T-cell (primary cell): ENCODE measurements around the gene GRID1. TPM values are rescaled to one million over a fixed set of nuclear protein-coding genes. Genes with fewer than 3 reads are reported as not detected.

Experiments used
- ATAC-seq, 4 experiments: fragments of 200-7000 bp in 3 of 4; fragments of 150-1000 bp in 1 of 4; cut with Tn5 transposase; replicated peaks in 1 of 4; 1 replicate in 3 of 4; 2 replicates in 1 of 4; pipeline ENCODE4 v1.10.0; 2021; ENCODE audit warnings: moderate library complexity in 3 of 4, mild to moderate bottlenecking in 2 of 4, moderate number of reproducible peaks in 1 of 4
- CTCF ChIA-PET, 2 donors: fragments of 300-600 bp; sonication (Branson Sonifier 250); formaldehyde crosslinking; loops; one replicate each; lab custom pipeline; 2022; ENCODE audit warnings: antibody characterized with exemption in 2 of 2; lab: Charles Lee
- POLR2A ChIA-PET, 2 donors: fragments of 300-600 bp; sonication (Branson Sonifier 250); formaldehyde crosslinking; loops; one replicate each; lab custom pipeline; 2022; ENCODE audit warnings: antibody characterized with exemption in 2 of 2; lab: Charles Lee
- DNase-seq, 35 experiments: peaks; one replicate each; pipeline versions ENCODE4 v3.0.0 to v3.0.0-alpha.2; 2013 to 2023
- H3K27ac ChIP-seq: one replicate; pipeline ENCODE4 v1.5.1; 2013; ENCODE audit warnings: low read length
- H3K27me3 ChIP-seq, 2 experiments: replicated peaks in 1 of 2; 1 replicate in 1 of 2; 2 replicates in 1 of 2; pipeline versions ENCODE4 v1.6.1 to v1.7.0; 2013; ENCODE audit warnings: low read length in 1 of 2, mixed read lengths in 1 of 2; ENCODE audit not compliant: control insufficient read depth in 2 of 2, insufficient read depth in 2 of 2; ENCODE audit errors: extremely low read depth in 1 of 2
- H3K36me3 ChIP-seq, 2 donors: 1 replicate in 1 of 2; 2 replicates in 1 of 2; pipeline versions ENCODE4 v1.6.1 to v1.7.0; 2013; ENCODE audit warnings: low read length in 1 of 2; ENCODE audit not compliant: control insufficient read depth in 2 of 2, insufficient read depth in 1 of 2; ENCODE audit errors: extremely low read depth in 1 of 2
- H3K4me1 ChIP-seq, 2 experiments: 1 replicate in 1 of 2; 2 replicates in 1 of 2; pipeline versions ENCODE4 v1.6.1 to v1.7.0; 2013; ENCODE audit warnings: low read length in 2 of 2, mixed read lengths in 1 of 2; ENCODE audit not compliant: insufficient read depth in 2 of 2, control insufficient read depth in 1 of 2; ENCODE audit errors: extremely low read depth in 1 of 2
- H3K4me3 ChIP-seq, 2 donors: 1 replicate in 1 of 2; 2 replicates in 1 of 2; pipeline versions ENCODE4 v1.5.1 to v1.7.0; 2013; ENCODE audit warnings: mild to moderate bottlenecking in 2 of 2, low read length in 1 of 2, moderate library complexity in 1 of 2; ENCODE audit not compliant: control insufficient read depth in 1 of 2; ENCODE audit errors: extremely low read depth in 1 of 2
- H3K9me3 ChIP-seq: 2 replicates; pipeline ENCODE4 v1.7.0; 2013
- H3K27ac Mint-ChIP-seq, 2 donors: one replicate each; pipeline ENCODE4 v1.8.0; 2020 to 2021; ENCODE audit warnings: mild to moderate bottlenecking in 2 of 2, mixed read lengths in 2 of 2
- H3K27me3 Mint-ChIP-seq, 2 donors: one replicate each; pipeline ENCODE4 v1.8.0; 2021 to 2022; ENCODE audit warnings: mixed read lengths in 2 of 2
- H3K36me3 Mint-ChIP-seq: one replicate; pipeline ENCODE4 v1.8.0; 2021; ENCODE audit warnings: mixed read lengths
- H3K4me1 Mint-ChIP-seq, 3 donors: one replicate each; pipeline ENCODE4 v1.8.0; 2020 to 2022; ENCODE audit warnings: mixed read lengths in 3 of 3, mild to moderate bottlenecking in 1 of 3
- H3K4me3 Mint-ChIP-seq, 3 donors: one replicate each; pipeline ENCODE4 v1.8.0; 2020 to 2022; ENCODE audit warnings: mild to moderate bottlenecking in 3 of 3, mixed read lengths in 3 of 3, moderate library complexity in 3 of 3
- H3K9me3 Mint-ChIP-seq, 3 donors: one replicate each; pipeline ENCODE4 v1.8.0; 2020 to 2022; ENCODE audit warnings: mixed read lengths in 3 of 3
- WGBS: methylation state at CpG from one replicate; pipeline ENCODE4 v1.1.5; 2013; ENCODE audit warnings: missing lambda C conversion rate; ENCODE audit not compliant: insufficient coverage; 5-methylcytosine and 5-hydroxymethylcytosine counted together
- total RNA-seq, 35 experiments: library from RNA in 6 of 35; stranded (reverse) in 6 of 35; fragments of 120-200 nt in 1 of 35; gene quantifications; one replicate each; pipeline versions ENCODE4 v1.2.1 to v1.2.4 and lab custom pipeline; 2013 to 2026

The GRID1 gene
- total RNA-seq, 5 donors from 2014 or later (not counting 1 experiment from before 2014, with no cell fraction given): 0.68 TPM; not detected in 4

GRCh38 chr10:86287966-86288579, 78.5 kb downstream of the GRID1 start:
- Histone ChIP-seq H3K27ac (no peak overlapping the region), H3K27me3 (peaks cover 0 to 32% of the 10 kb centered on the region in 2 experiments), H3K4me1 (no peaks in the 10 kb centered on the region), H3K4me3 (no peak overlapping the region), H3K9me3 (no peaks in the 10 kb centered on the region), H3K36me3 (no peaks in the 10 kb centered on the region)
- Mint-ChIP-seq H3K9me3 (no peaks in the 10 kb centered on the region), H3K36me3 (no peaks in the 10 kb centered on the region), H3K27ac (no peak overlapping the region), H3K4me3 (no peak overlapping the region), H3K27me3 (peaks cover 2 to 15% of the 10 kb centered on the region in 2 donors), H3K4me1 (no peaks in the 10 kb centered on the region)
- no peak for DNase-seq
- WGBS: 60% methylated on average over 5 of the region's 6 CpGs
- POLR2A ChIA-PET: no interaction called here
- ATAC-seq: no peak
- CTCF ChIA-PET: no interaction called here

GRCh38 chr10:86287110-86287793, 79.3 kb downstream of the GRID1 start:
- no peaks in the 10 kb centered on the region for H3K4me1 ChIP-seq
- no peaks in the 10 kb centered on the region for H3K36me3 ChIP-seq
- WGBS: 45% methylated on average over 4 of the region's 10 CpGs
- H3K9me3 ChIP-seq: no peaks in the 10 kb centered on the region
- CTCF ChIA-PET: no interaction called here
- Mint-ChIP-seq H3K4me3 (no peak overlapping the region), H3K27me3 (peaks cover 8 to 17% of the 10 kb centered on the region in 2 donors), H3K27ac (no peak overlapping the region), H3K4me1 (no peaks in the 10 kb centered on the region), H3K9me3 (no peaks in the 10 kb centered on the region), H3K36me3 (no peaks in the 10 kb centered on the region)
- POLR2A ChIA-PET: no interaction called here
- H3K27me3 ChIP-seq: peaks cover 0 to 35% of the 10 kb centered on the region in 2 experiments
- no peak overlapping the region for H3K27ac ChIP-seq
- DNase-seq: no peak
- ATAC-seq: no peak
- H3K4me3 ChIP-seq: no peak overlapping the region

GRCh38 chr10:86286236-86287109, 80.1 kb downstream of the GRID1 start:
- peaks cover 0 to 32% of the 10 kb centered on the region in 2 experiments for H3K27me3 ChIP-seq
- peaks cover 8 to 17% of the 10 kb centered on the region in 2 donors for H3K27me3 Mint-ChIP-seq
- H3K36me3 ChIP-seq: no peaks in the 10 kb centered on the region
- H3K4me1 Mint-ChIP-seq: no peaks in the 10 kb centered on the region
- H3K36me3 Mint-ChIP-seq: no peaks in the 10 kb centered on the region
- no peaks in the 10 kb centered on the region for H3K9me3 ChIP-seq
- no peaks in the 10 kb centered on the region for H3K9me3 Mint-ChIP-seq
- DNase-seq: no peak
- WGBS: 67% methylated on average over 13 of the region's 18 CpGs
- no peak overlapping the region for H3K27ac ChIP-seq
- ChIA-PET CTCF (no interaction called here), POLR2A (no interaction called here)
- H3K4me1 ChIP-seq: no peaks in the 10 kb centered on the region
- ATAC-seq: no peak
- H3K27ac Mint-ChIP-seq: no peak overlapping the region
- H3K4me3 ChIP-seq: no peak overlapping the region
- no peak overlapping the region for H3K4me3 Mint-ChIP-seq

- Histone ChIP-seq H3K4me1 (no peaks in the 10 kb centered on the region), H3K9me3 (no peaks in the 10 kb centered on the region), H3K27me3 (peaks cover 0 to 32% of the 10 kb centered on the region in 2 experiments), H3K27ac (no peak overlapping the region), H3K4me3 (no peak overlapping the region), H3K36me3 (no peaks in the 10 kb centered on the region)
- Mint-ChIP-seq H3K9me3 (no peaks in the 10 kb centered on the region), H3K27me3 (peaks cover 8 to 17% of the 10 kb centered on the region in 2 donors), H3K36me3 (no peaks in the 10 kb centered on the region), H3K4me1 (no peaks in the 10 kb centered on the region), H3K27ac (no peak overlapping the region), H3K4me3 (no peak overlapping the region)
- DNase-seq: no peak
- ChIA-PET POLR2A (no interaction called here), CTCF (no interaction called here)
- no peak for ATAC-seq
- WGBS: 80% methylated on average over 7 of the region's 10 CpGs
Observed at GRCh38 chr10:86285136-86285790, 81.3 kb downstream of the GRID1 start.

- Histone ChIP-seq H3K4me1 (no peaks in the 10 kb centered on the region), H3K27me3 (peaks cover 0 to 32% of the 10 kb centered on the region in 2 experiments), H3K36me3 (no peaks in the 10 kb centered on the region), H3K4me3 (no peak overlapping the region), H3K27ac (no peak overlapping the region), H3K9me3 (no peaks in the 10 kb centered on the region)
- DNase-seq (no peak), ATAC-seq (no peak)
- WGBS: 61% methylated on average over 10 of the region's 11 CpGs
- no peak overlapping the region for H3K4me3 Mint-ChIP-seq
- H3K36me3 Mint-ChIP-seq: no peaks in the 10 kb centered on the region
- ChIA-PET CTCF (no interaction called here), POLR2A (no interaction called here)
- H3K9me3 Mint-ChIP-seq: no peaks in the 10 kb centered on the region
- no peaks in the 10 kb centered on the region for H3K4me1 Mint-ChIP-seq
- peaks cover 8 to 17% of the 10 kb centered on the region in 2 donors for H3K27me3 Mint-ChIP-seq
- no peak overlapping the region for H3K27ac Mint-ChIP-seq
Observed at GRCh38 chr10:86284355-86285105, 82.1 kb downstream of the GRID1 start.
